ENCODE data around the gene IL26.
A peak's percentile ranks its signal among the peaks of the same experiment; 100 is the strongest.

Gene IL26

GRCh38 chr12:68225576-68226476 lies at the start of gene IL26:
IL26 (minus strand) TSS chr12:68225810; CDS start chr12:68225756, 54 bp downstream.
- no peak for DNase-seq (ENCODE audit: low read depth)

- DNase-seq (ENCODE audit: low read depth) = no peak
Observed at GRCh38 chr12:68272732-68273131, 47.1 kb upstream of the IL26 start.

- DNase-seq (ENCODE audit: low read depth) = no peak
Observed at GRCh38 chr12:68271346-68271745, 45.7 kb upstream of the IL26 start.

- DNase-seq (ENCODE audit: low read depth) = no peak
Observed at GRCh38 chr12:68270358-68270757, 44.7 kb upstream of the IL26 start.

- DNase-seq (ENCODE audit: low read depth) = no peak
Observed at GRCh38 chr12:68269779-68270178, 44.2 kb upstream of the IL26 start.

GRCh38 chr12:68268967-68269366 lies 43.4 kb upstream of the IL26 start:
- DNase-seq (ENCODE audit: low read depth) = no peak

GRCh38 chr12:68267892-68268396 lies 42.3 kb upstream of the IL26 start:
- DNase-seq (ENCODE audit: low read depth) = peak; percentile 90

- DNase-seq (ENCODE audit: low read depth) = peak; percentile 60
Observed at GRCh38 chr12:68264857-68265256, 39.2 kb upstream of the IL26 start.

- no peak for DNase-seq (ENCODE audit: low read depth)
Observed at GRCh38 chr12:68264158-68264855, 38.7 kb upstream of the IL26 start.

- no peak for DNase-seq (ENCODE audit: low read depth)
Observed at GRCh38 chr12:68263366-68263765, 37.8 kb upstream of the IL26 start.

GRCh38 chr12:68261896-68262295 lies 36.3 kb upstream of the IL26 start:
- DNase-seq (ENCODE audit: low read depth) = no peak

GRCh38 chr12:68260153-68260552 lies 34.5 kb upstream of the IL26 start:
- DNase-seq (ENCODE audit: low read depth) = no peak

GRCh38 chr12:68259318-68259940 lies 33.8 kb upstream of the IL26 start:
- DNase-seq (ENCODE audit: low read depth) = peak; percentile 80

- DNase-seq (ENCODE audit: low read depth) = no peak
Observed at GRCh38 chr12:68253504-68253903, 27.9 kb upstream of the IL26 start, which contains the start of gene IL22. IL22 (minus strand) TSS chr12:68253604; CDS start chr12:68253448, 156 bp downstream.

GRCh38 chr12:68252077-68252476 lies 26.5 kb upstream of the IL26 start:
- no peak for DNase-seq (ENCODE audit: low read depth)

GRCh38 chr12:68250454-68250853 lies 24.8 kb upstream of the IL26 start:
- DNase-seq (ENCODE audit: low read depth) = no peak

- DNase-seq (ENCODE audit: low read depth) = no peak
Observed at GRCh38 chr12:68247785-68248184, 22.2 kb upstream of the IL26 start.

- DNase-seq (ENCODE audit: low read depth) = no peak
Observed at GRCh38 chr12:68246350-68246749, 20.7 kb upstream of the IL26 start.

GRCh38 chr12:68245180-68246021 lies 19.8 kb upstream of the IL26 start:
- no peak for DNase-seq (ENCODE audit: low read depth)

- DNase-seq (ENCODE audit: low read depth) = no peak
Observed at GRCh38 chr12:68242777-68243176, 17.2 kb upstream of the IL26 start.

- DNase-seq (ENCODE audit: low read depth) = no peak
Observed at GRCh38 chr12:68240975-68241374, 15.4 kb upstream of the IL26 start.

GRCh38 chr12:68240079-68240478 lies 14.5 kb upstream of the IL26 start:
- DNase-seq (ENCODE audit: low read depth) = no peak
